Peyer's patch (tissue), 4 donors: ENCODE data around the gene HIVEP2. TPM values are rescaled to one million over a fixed set of nuclear protein-coding genes. Genes with fewer than 3 reads are reported as not detected.

Source experiments
- DNase-seq, 3 donors: peaks; one replicate each; pipeline ENCODE4 v3.0.0-alpha.2; 2017 to 2019
- H3K27ac ChIP-seq, 4 donors: fragments of 200-600 bp; sonication (generic); one replicate each; pipeline ENCODE4 v1.5.1; 2016 to 2019
- H3K27me3 ChIP-seq, 2 donors: fragments of 200-600 bp; sonication (generic); one replicate each; pipeline ENCODE4 v1.5.1; 2019
- H3K36me3 ChIP-seq, 3 donors: fragments of 200-600 bp; sonication (generic); one replicate each; pipeline ENCODE4 v1.5.1; 2016 to 2019
- H3K4me1 ChIP-seq, 4 donors: fragments of 200-600 bp; sonication (generic); one replicate each; pipeline ENCODE4 v1.5.1; 2016 to 2019
- H3K4me3 ChIP-seq, 4 donors: fragments of 200-600 bp; sonication (generic); 1 replicate in 3 of 4; 2 replicates in 1 of 4; pipeline ENCODE4 v1.5.1; 2016 to 2019; ENCODE audit warnings: mild to moderate bottlenecking in 1 of 4
- H3K9me3 ChIP-seq, 4 donors: fragments of 200-600 bp; sonication (generic); one replicate each; pipeline ENCODE4 v1.5.1; 2016 to 2019; ENCODE audit warnings: mild to moderate bottlenecking in 1 of 4
- POLR2A ChIP-seq, 2 donors: fragments of 450-650 bp; IDR thresholded peaks; one replicate each; pipeline ENCODE4 v1.5.1; 2017; ENCODE audit warnings: antibody characterized with exemption in 2 of 2, mild to moderate bottlenecking in 2 of 2, moderate library complexity in 2 of 2
- total RNA-seq, 4 donors: library from RNA; depleted of rRNA; stranded (reverse); fragments of >200 nt; gene quantifications; one replicate each; pipeline ENCODE4 v1.1.0, GENCODE V29; 2016
- TF ChIP-seq, protein P1 (sequence below), 6 experiments: fragments of 450-650 bp in 4 of 6; fragments of 200-600 bp in 2 of 6; sonication (generic) in 1 of 6; IDR thresholded peaks; one replicate each; pipeline ENCODE4 v1.5.1; 2017 to 2019; ENCODE audit warnings: antibody characterized with exemption in 6 of 6, mild to moderate bottlenecking in 3 of 6, moderate library complexity in 1 of 6

The HIVEP2 gene
- total RNA-seq, 4 donors from 2014 or later = 14.4 to 35.5 (median 19.5) TPM

GRCh38 chr6:142728364-142728763 lies 216.6 kb downstream of the HIVEP2 start:
- no peaks in the 10 kb centered on the region for H3K27me3 ChIP-seq
- no peak for DNase-seq
- peaks cover 0 to 13% (median 0%) of the 10 kb centered on the region in 4 donors for H3K4me1 ChIP-seq
- no peak overlapping the region for H3K4me3 ChIP-seq
- TF ChIP-seq POLR2A (IDR thresholded peaks at IDR 0.05) = no peak
- TF ChIP-seq, protein P1, sequence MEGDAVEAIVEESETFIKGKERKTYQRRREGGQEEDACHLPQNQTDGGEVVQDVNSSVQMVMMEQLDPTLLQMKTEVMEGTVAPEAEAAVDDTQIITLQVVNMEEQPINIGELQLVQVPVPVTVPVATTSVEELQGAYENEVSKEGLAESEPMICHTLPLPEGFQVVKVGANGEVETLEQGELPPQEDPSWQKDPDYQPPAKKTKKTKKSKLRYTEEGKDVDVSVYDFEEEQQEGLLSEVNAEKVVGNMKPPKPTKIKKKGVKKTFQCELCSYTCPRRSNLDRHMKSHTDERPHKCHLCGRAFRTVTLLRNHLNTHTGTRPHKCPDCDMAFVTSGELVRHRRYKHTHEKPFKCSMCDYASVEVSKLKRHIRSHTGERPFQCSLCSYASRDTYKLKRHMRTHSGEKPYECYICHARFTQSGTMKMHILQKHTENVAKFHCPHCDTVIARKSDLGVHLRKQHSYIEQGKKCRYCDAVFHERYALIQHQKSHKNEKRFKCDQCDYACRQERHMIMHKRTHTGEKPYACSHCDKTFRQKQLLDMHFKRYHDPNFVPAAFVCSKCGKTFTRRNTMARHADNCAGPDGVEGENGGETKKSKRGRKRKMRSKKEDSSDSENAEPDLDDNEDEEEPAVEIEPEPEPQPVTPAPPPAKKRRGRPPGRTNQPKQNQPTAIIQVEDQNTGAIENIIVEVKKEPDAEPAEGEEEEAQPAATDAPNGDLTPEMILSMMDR (IDR thresholded peaks at IDR 0.05) = no peak
- no peaks in the 10 kb centered on the region for H3K9me3 ChIP-seq
- H3K36me3 ChIP-seq = no peaks in the 10 kb centered on the region
- H3K27ac ChIP-seq = peak overlapping the region in 3 of 4 donors; percentile 35 to 65 (median 44)

DNA sequence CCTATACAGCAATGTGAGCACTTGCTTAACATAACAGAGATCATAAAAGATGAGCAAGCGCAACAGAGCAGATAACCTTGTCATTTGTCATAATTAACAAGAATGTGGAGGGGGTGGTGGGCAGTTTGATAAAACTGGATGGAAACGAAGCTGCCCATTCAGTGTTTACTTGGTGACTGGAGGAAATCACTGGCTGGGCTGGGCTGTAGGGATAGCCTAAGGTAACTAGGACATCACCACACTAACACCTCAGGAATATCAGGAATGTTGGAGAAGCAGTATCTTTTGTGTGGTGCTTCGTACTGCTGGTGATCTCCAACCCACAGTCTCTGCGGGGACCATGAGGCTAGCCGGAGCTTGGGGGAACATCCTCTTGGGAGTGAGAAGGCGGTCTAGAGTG lies 218.4 kb downstream of the HIVEP2 start:
- Histone ChIP-seq H3K36me3 (no peaks in the 10 kb centered on the region), H3K27me3 (no peaks in the 10 kb centered on the region), H3K4me3 (no peak overlapping the region), H3K27ac (no peak overlapping the region), H3K9me3 (no peaks in the 10 kb centered on the region), H3K4me1 (peaks cover 0 to 13% (median 0%) of the 10 kb centered on the region in 4 donors)
- TF ChIP-seq, protein P1 (IDR thresholded peaks at IDR 0.05) = no peak
- no peak for TF ChIP-seq POLR2A (IDR thresholded peaks at IDR 0.05)
- DNase-seq = no peak

DNA sequence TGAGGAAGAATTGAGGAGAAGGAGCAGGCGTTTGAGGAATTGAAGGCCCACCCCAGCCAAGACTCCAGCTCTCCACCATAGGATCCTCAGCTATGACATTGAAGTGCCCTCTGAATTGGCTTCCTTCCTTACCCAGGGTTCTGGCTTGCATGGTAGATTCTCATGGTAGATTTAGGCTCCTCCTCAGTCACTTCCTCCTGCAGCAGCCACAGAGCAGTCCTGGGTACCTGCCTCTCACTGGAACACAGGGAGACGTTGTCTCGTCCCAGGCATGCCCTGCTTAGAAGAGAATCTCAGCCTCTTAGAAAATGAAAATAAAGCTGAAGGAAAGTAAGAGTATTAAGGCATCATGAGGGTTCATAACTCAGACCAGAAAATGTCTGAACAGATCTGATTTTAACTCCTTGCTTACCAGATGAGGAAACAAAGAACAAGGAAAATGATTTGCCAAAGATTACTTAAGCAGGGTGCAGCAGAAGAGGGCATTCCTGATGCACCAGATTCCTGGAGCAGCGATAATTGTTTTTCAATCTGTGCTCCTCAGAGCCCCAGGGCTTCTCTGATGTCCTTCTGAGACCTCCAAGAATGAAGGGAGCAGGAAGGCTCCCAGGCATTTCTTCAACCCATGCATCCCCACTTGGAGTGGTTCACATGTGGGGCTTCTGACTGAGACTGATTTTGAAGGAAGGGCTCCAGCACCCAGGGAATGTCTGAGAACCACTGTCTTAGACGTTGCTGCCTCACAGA lies 219.8 kb downstream of the HIVEP2 start:
- DNase-seq = no peak
- H3K4me1 ChIP-seq = peaks cover 0 to 13% (median 0%) of the 10 kb centered on the region in 4 donors
- H3K27ac ChIP-seq = no peak overlapping the region
- no peaks in the 10 kb centered on the region for H3K27me3 ChIP-seq
- H3K4me3 ChIP-seq = no peak overlapping the region
- no peak for TF ChIP-seq POLR2A (IDR thresholded peaks at IDR 0.05)
- TF ChIP-seq, protein P1 (IDR thresholded peaks at IDR 0.05) = no peak
- H3K36me3 ChIP-seq = no peaks in the 10 kb centered on the region
- H3K9me3 ChIP-seq = no peaks in the 10 kb centered on the region

DNA sequence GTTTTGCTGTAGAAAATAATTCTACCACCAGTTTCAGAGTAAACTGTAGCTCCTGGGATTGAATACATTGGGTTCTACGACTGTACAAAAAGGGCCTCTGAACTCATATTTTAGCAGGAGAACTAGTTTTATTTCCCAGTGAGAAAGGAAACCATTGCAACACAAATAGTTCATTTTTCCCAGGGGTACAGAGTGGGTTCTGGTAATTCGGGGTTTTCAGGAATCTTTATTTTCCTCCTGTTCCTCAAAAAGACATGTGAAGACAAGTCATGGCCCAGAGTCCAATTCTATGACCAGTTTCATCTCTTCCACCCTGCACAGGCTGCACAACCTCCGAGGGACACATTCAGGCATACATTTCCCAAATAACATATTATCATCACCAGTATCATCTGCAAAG lies 222.1 kb downstream of the HIVEP2 start:
- no peak for TF ChIP-seq POLR2A (IDR thresholded peaks at IDR 0.05)
- TF ChIP-seq, protein P1 (IDR thresholded peaks at IDR 0.05) = no peak
- H3K4me3 ChIP-seq = no peak overlapping the region
- no peaks in the 10 kb centered on the region for H3K4me1 ChIP-seq
- no peak overlapping the region for H3K27ac ChIP-seq
- no peaks in the 10 kb centered on the region for H3K27me3 ChIP-seq
- H3K9me3 ChIP-seq = peaks cover 0 to 5% (median 0%) of the 10 kb centered on the region in 4 donors
- no peaks in the 10 kb centered on the region for H3K36me3 ChIP-seq
- DNase-seq = no peak

DNA sequence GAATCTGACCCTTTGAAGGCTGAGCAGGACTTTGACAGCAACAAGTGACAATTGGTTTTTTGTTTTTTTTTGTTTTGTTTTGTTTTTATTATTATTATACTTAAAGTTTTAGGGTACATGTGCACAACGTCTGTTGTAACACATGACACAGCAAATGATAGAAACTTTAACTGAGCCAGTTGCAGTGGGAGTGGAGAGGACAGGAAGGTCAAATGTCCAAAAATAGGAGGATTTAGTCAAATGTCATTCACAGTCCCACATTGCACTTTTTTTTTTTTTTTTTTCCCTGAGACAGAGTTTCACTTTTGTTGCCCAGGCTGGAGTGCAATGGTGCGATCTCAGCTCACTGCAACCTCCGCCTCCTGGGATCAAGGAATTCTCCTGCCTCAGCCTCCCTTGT lies 223.0 kb downstream of the HIVEP2 start:
- no peak for DNase-seq
- no peaks in the 10 kb centered on the region for H3K36me3 ChIP-seq
- H3K4me1 ChIP-seq = no peaks in the 10 kb centered on the region
- no peak overlapping the region for H3K4me3 ChIP-seq
- peaks cover 0 to 5% (median 0%) of the 10 kb centered on the region in 4 donors for H3K9me3 ChIP-seq
- H3K27me3 ChIP-seq = no peaks in the 10 kb centered on the region
- TF ChIP-seq, protein P1 (IDR thresholded peaks at IDR 0.05) = no peak
- no peak for TF ChIP-seq POLR2A (IDR thresholded peaks at IDR 0.05)
- no peak overlapping the region for H3K27ac ChIP-seq
